ENCODE measurements around the gene KLHL29.

- no peak for TF ChIP-seq CTCF (IDR thresholded peaks at IDR 0.05)
- no peak for TF ChIP-seq POLR2A (IDR thresholded peaks at IDR 0.05)
Observed at GRCh38 chr2:23347471-23348092, 37.4 kb upstream of the KLHL29 start.
